ENCODE measurements around the gene CLCC1.
"Not testable (repeated sequence)": the region's sequence is repeated elsewhere in the genome, so short reads cannot be mapped to it uniquely, and the experiment has no call there.

CLCC1 gene, protein sequence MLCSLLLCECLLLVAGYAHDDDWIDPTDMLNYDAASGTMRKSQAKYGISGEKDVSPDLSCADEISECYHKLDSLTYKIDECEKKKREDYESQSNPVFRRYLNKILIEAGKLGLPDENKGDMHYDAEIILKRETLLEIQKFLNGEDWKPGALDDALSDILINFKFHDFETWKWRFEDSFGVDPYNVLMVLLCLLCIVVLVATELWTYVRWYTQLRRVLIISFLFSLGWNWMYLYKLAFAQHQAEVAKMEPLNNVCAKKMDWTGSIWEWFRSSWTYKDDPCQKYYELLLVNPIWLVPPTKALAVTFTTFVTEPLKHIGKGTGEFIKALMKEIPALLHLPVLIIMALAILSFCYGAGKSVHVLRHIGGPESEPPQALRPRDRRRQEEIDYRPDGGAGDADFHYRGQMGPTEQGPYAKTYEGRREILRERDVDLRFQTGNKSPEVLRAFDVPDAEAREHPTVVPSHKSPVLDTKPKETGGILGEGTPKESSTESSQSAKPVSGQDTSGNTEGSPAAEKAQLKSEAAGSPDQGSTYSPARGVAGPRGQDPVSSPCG

DNA sequence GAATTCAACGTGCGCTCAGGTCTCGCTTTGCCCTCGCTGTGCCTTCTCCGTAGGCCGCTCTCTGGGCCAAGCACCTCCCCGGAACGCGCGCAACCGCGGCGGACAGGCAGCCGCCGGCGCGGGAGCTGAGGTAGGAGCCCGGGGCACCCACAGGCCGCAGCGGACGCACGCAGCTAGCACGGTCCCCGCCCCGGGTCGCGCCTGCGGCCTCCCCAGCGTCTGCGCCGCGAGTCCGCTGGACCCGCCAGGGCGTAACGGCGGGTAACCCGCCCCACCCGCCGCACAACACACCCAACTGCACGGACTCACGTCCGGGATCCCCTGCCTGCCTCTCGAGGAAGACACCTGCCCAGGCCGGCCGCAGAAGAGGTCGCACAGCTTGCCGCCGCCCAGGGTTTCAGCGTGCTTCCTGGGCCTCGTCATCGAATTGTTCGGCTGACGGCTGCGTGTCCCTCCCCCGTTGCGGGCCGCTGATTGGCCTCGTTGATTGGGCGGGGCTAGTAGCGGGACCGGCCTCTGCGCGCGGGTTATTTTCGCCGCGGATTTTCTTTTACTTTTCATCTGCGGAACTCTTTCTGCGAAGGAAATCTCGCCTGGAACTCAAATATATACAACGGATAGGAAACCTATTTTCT lies at the start of gene CLCC1:
Gene CLCC1, minus strand, starts transcription at position 433 of the 635 bp plus-strand sequence. CDS start 13,047 bp downstream, outside the sequence.
- in situ Hi-C loops (cut with HindIII; ENCODE audit: low pct_ligation_motif_present, low pct_unique_long_range_greater_than_20kb, low sequenced_read_pairs): no loop called here
- peak; percentile 92 for DNase-seq

DNA sequence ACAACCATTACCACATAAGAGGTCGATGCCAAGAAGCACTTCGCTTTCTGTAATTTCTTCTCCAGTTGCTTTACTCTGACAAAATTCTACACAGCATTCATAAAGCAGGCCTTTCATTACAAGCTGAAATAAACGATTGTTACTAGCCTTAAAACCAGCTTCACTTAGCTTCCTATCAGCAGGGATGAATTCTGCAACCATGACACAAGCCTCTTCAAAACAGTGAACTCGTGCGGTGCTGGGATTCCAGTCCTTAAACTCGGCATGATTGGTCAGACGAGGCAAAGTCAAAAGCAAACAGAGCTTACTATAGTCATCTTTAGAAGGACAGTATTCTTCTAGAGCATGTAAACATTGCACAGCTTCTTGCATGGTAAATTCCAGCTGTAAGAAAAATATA lies 48.1 kb upstream of the CLCC1 start:
- DNase-seq: no peak
- in situ Hi-C loops (cut with HindIII; ENCODE audit: low pct_ligation_motif_present, low pct_unique_long_range_greater_than_20kb, low sequenced_read_pairs): no loop called here

DNA sequence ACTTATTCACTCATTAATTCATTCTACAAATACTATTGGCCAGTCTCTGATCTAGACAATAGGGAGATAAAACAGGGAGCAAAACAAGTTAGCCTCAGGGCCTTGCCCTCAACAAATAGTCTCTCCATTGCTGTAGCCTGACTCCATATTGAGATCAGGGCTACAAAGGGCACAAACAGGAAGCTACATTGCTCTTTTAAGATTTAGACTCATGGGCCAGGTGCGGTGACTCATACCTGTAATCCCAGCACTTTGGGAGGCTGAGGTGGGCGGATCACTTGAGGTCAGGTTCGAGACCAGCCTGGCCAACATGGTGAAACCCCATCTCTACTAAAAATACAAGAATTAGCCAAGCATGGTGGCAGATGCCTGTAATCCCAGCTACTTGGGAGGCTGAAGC lies 33.3 kb upstream of the CLCC1 start:
- in situ Hi-C loops (cut with HindIII; ENCODE audit: low pct_ligation_motif_present, low pct_unique_long_range_greater_than_20kb, low sequenced_read_pairs); DNase-seq: not testable (repeated sequence)

DNA sequence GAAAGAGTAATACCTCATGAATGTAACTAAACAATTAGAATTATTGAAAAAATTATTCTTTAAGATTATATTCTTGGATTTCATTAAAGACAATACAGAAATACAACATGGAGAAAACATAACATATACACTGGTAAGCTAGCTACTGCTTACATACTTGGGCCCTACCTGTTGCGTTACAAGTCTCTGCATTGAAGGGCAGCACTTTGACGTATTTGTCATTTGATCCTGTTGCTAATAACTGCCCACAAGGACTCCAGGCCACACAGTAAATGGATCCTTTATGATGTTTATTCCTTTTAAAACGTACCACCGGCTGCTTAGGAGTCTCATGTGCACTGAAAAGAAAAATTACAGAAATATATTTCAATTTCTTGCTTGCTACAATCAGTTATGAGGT lies 19.8 kb upstream of the CLCC1 start:
- no peak for DNase-seq
- in situ Hi-C loops (cut with HindIII; ENCODE audit: low pct_ligation_motif_present, low pct_unique_long_range_greater_than_20kb, low sequenced_read_pairs): no loop called here

DNA sequence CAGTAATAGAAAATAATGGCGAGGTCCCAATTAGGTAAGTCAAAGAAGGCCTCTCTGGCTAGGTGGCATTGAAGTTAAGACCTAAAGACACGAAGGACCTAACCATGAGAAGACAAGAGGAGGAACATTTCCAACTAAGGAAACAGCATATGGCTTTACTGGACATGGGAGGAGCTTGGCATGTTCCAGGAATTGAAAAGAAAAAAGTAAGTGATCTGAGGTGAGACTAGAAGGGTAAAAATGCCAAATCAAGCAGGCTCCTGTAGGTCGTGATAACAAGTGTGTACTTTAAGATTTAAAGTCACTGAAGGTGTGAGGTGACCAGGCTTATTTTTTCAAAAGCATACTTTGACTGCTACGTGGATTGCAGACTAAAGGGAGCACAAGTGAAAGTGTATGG lies 13.4 kb upstream of the CLCC1 start:
- in situ Hi-C loops (cut with HindIII; ENCODE audit: low pct_ligation_motif_present, low pct_unique_long_range_greater_than_20kb, low sequenced_read_pairs): no loop called here
- DNase-seq: no peak

DNA sequence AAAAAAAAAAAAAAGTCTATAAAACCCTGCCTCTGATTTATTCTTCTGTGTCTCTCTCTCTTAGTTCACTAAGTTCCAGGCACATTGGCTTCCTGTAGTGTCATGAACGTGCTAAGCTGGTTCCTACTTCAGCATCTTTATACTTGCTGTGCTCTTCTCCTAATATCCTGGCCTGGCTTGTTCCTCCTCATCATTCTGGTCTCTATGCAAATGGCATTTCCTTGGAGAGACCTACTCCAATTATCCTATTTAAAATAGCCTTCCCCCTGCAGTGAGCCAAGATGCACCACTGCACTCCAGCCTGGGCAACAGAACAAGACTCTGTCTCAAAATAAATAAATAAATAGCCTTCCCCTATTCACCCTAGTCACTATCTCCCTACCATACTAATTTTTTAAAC lies 9.7 kb upstream of the CLCC1 start:
- in situ Hi-C loops (cut with HindIII; ENCODE audit: low pct_ligation_motif_present, low pct_unique_long_range_greater_than_20kb, low sequenced_read_pairs): no loop called here
- DNase-seq: no peak

DNA sequence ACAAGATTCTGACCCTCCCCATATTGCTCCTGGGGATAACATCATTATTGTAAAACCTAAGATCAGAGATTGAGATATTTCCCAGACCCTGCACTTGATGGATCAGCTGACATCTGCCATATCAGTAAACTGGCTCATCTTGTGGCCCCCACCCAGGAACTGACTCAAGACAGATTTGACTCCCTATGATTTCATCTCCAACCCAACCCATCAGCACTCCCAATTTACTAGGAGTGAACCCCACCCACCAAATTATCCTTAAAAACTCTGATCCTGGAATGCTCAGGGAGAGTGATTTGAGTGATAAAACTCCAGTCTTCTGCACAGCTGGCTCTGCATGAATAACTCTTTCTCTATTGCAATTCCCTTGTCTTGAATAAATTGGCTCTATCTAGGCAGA lies 6.1 kb upstream of the CLCC1 start:
- DNase-seq: no peak
- in situ Hi-C loops (cut with HindIII; ENCODE audit: low pct_ligation_motif_present, low pct_unique_long_range_greater_than_20kb, low sequenced_read_pairs): no loop called here

DNA sequence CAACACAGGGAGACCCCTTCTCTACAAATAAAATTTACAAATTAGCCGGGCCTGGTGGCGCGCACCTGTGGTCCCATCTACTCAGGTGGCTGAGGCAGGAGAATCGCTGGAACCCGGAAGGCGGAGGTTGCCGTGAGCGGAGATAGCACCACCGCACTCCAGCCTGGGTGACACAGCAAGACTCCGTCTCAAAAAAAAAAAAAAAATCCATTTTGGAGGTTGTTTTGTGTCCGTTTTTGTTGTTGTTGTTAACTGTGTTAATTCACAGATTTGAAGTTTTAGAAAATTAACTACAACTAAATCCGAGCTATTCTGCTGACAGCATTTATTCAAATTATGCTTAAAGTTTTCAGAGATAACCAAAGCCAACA lies 618 bp downstream of the CLCC1 start:
- in situ Hi-C loops (cut with HindIII; ENCODE audit: low pct_ligation_motif_present, low pct_unique_long_range_greater_than_20kb, low sequenced_read_pairs): no loop called here
- DNase-seq: peak; percentile 30

DNA sequence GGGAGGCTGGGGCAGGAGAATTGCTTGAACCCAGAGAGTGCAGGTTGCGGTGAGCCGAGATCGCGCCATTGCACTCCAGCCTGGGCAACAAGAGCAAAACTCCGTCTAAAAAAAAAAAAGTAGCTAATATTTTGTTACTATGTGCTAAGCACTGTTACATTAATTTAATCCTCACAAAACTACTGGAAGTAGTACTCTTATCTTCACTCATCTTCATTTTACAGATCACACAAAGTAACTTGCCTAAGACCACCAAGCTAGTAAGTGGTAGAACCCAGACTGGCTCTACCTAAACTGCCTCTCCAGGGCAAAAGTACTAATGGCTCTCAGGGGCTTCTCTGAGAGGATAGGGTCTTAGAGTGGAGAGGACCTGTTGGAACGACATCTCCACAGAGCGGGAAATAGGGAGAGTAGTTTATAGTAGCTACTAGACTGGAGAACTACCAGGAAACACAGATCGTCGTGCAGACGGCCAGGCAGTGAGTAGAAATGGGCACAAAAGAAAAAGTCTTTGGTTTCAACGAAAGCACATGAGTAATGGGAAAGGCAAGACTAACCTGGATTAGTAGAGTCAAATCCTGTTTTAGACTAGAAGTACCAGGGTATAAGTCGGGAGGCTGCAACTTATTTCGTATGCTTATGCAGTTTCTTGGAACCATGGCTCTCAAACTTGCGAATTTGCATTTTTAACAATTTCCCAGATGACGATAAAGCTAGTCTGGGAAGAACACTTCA lies 1.4 kb downstream of the CLCC1 start:
- in situ Hi-C loops (cut with HindIII; ENCODE audit: low pct_ligation_motif_present, low pct_unique_long_range_greater_than_20kb, low sequenced_read_pairs): no loop called here
- DNase-seq: no peak

DNA sequence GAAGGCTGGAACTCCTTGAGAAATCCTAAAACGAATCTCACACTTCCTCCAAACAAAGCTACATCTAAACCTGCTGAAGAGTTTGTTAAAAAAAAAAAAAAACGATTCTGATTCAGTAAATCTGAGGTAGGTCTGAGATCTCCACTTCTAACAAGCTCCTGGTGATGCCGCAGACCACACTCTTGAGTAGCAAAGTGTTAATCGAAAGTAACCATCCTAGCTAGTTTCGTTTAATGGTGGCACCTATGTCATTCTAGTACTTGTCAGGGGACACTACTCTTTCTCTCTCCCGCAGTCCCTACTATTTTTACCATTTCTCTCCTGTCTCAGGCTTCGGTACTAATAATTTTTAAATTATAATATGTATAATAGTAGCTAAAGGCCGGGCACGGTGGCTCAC lies 2.1 kb downstream of the CLCC1 start:
- in situ Hi-C loops (cut with HindIII; ENCODE audit: low pct_ligation_motif_present, low pct_unique_long_range_greater_than_20kb, low sequenced_read_pairs): no loop called here
- DNase-seq: no peak

DNA sequence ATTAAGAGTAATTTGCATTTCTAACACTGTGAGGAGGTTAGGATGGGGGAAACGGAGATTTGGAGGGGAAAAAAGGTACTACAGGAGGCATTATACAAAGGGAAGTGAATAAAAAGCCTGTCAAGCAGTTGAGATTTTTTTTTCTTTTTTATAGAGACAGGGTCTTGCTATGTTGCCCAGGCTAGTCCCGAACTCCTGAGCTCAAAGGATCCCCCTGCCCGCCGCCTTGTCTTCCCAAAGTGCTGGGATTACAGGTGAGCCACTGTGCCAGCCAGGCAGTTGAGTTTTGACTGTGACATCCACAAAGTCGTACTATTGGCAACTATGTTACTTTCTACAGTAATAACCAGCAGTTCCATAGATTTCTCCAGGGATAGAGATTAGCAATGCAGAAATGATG lies 2.6 kb downstream of the CLCC1 start:
- in situ Hi-C loops (cut with HindIII; ENCODE audit: low pct_ligation_motif_present, low pct_unique_long_range_greater_than_20kb, low sequenced_read_pairs): no loop called here
- DNase-seq: no peak

DNA sequence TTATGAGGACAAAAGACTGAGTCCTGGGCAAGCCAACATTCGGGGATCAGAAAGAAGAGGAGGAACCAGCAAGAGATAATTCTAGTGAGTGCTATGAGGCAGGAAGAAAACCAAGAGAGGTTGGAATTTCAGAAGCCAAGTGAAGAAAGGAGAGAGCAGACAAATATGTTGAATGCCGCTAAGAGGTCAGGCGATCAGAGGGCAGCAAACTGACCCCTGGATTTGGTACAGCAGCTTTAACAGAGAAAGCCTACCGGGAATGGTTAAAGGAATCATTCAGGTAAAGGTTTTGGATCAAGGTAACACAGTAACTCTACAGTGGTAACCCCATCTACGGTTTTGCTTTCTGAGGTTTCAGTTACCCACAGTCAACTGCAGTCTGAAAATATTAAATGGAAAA lies 5.4 kb downstream of the CLCC1 start:
- in situ Hi-C loops (cut with HindIII; ENCODE audit: low pct_ligation_motif_present, low pct_unique_long_range_greater_than_20kb, low sequenced_read_pairs): no loop called here
- no peak for DNase-seq

DNA sequence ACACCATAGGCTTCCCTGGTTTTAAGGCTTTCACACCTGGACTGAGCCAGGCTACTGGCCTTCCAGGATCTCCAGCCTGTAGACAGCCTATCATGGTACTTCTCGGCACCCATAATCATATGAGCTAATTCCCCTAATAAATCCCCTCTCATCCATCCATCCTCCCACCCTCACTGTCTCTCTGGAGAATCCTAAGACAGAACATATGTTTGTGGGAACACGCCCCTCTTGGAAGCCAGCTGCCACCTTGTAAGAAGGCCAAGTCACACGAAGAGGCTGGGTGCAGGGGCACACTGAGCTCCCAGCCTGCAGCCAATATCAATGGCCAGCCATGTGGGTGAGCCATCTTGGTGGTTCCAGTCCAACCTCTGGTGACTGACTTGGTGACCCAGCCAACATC lies 7.4 kb downstream of the CLCC1 start:
- in situ Hi-C loops (cut with HindIII; ENCODE audit: low pct_ligation_motif_present, low pct_unique_long_range_greater_than_20kb, low sequenced_read_pairs): no loop called here
- DNase-seq: no peak

DNA sequence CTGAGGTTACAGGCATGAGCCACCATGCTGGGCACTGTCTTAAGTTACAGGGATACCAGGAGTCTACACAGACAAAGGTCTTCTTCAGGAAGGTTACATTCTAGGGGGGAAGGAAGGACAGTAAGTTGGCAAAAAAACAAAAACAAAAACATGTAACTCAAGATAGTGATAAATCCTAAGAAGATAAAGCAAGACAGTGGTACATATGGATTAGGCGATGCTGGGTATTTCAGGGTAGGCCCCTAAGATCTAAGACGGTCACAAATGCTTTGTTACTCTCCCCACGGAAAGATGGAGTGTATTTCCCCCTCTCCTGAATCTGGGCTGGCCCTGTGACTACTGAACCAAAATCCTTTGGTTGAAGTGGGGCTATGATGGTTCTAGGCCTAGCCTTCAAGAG lies 8.2 kb downstream of the CLCC1 start:
- DNase-seq: no peak
- in situ Hi-C loops (cut with HindIII; ENCODE audit: low pct_ligation_motif_present, low pct_unique_long_range_greater_than_20kb, low sequenced_read_pairs): no loop called here

DNA sequence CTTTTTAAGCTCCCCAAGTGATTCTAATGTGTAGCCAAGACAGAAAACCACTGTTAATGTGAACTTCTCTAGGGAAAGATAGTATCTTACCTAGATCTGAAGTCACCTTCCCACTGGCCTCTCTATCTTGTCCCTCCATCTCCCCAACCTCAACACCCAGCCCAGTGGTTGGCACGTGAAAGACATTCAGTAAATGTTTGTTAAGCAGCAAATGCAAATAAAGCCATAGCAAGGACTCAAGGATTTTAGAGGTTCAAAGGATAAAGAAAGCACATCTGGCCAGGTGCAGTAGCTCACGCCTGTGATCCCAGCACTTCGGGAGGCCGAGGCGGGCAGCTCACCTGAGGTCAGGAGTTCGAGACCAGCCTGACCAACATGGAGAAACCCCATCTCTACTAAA lies 9.8 kb downstream of the CLCC1 start:
- DNase-seq: no peak
- in situ Hi-C loops (cut with HindIII; ENCODE audit: low pct_ligation_motif_present, low pct_unique_long_range_greater_than_20kb, low sequenced_read_pairs): no loop called here

DNA sequence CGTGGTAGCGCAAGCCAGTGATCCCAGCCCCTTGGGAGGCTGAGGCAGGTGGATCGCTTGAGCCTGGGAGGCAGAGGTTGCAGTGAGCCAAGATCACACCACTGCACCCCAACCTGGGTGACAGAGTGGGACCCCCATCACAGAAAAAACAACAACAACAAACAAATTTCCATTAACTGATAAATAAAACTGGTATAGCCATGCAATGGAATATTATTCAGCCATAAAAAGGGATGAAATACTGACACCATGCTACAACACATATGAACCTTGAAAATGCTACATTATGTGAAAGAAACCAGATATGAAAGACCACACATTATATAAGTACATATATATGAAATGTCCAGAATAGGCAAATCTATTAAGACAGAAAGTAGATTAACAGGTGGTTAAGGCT lies 12.0 kb downstream of the CLCC1 start:
- no peak for DNase-seq
- in situ Hi-C loops (cut with HindIII; ENCODE audit: low pct_ligation_motif_present, low pct_unique_long_range_greater_than_20kb, low sequenced_read_pairs): no loop called here

DNA sequence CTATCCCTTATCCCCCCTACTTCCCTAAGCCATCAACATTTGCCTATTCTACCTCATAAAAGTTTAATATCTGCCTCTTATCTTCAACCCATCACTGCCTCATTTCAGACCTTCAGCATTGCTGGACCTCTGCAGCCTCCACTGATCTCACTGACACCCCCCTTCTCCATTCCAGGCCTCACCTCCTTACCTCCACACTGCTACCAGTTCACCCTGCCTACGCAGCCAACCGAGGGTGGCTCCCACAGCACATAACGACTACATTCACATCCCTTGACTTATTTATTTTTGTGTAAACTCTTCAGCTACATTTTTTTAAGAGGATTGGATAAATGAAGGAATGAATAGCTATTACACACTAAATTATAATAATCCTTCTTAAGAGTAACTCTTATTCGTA lies 14.2 kb downstream of the CLCC1 start:
- no peak for DNase-seq
- in situ Hi-C loops (cut with HindIII; ENCODE audit: low pct_ligation_motif_present, low pct_unique_long_range_greater_than_20kb, low sequenced_read_pairs): no loop called here

DNA sequence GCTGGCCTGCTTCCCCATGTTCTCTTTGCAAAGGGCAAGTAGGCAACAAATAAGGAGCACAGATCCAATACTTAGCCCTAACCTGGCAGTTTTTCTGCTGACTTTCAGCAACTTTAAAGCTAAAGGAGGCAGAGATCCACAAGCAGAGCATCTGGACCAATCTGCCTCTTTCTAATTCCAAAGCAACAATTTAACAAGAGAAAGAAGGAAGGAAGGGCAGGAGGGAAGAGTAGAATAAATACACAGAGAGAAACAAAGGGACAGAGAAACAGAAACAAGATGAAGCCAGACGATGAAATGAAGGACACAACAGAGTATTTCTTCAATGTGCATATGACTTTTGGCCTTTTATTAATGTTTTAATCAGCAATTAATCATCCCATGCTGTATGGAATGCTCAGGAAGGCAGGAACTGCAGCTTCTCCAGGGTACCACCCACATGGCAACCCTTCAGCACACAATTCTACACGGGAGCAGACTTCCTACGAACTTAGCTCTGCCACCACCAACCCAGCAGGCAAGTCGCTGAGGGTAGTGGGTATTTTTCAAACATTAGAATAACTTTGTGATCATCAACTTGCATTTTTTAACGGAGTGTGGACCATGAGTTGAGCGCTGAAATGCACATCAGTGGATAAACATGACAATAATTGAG lies 15.3 kb downstream of the CLCC1 start:
- DNase-seq: no peak
- in situ Hi-C loops (cut with HindIII; ENCODE audit: low pct_ligation_motif_present, low pct_unique_long_range_greater_than_20kb, low sequenced_read_pairs): no loop called here

DNA sequence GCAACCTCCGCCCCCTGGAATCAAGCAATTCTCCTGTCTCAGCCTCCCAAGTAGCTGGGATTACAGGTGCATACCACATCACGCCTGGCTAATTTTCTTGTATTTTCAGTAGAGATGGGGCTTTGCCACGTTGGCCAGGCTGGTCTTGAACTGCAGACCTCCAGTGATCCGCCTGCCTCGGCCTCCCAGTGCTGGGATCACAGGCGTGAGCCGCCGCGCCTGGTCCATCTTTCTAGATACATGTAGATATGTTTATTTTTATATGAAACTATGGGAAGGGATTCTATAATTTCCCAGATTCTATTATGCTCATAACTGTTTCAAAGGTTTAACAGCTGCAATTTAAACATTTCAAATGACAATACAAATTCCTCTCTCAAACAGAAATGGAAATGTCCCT lies 27.1 kb downstream of the CLCC1 start:
- no peak for DNase-seq
- in situ Hi-C loops (cut with HindIII; ENCODE audit: low pct_ligation_motif_present, low pct_unique_long_range_greater_than_20kb, low sequenced_read_pairs): no loop called here

Measured in ACHN (cell line).